ENCODE results near the gene SDK1. TPM values are rescaled to one million over a fixed set of nuclear protein-coding genes. Genes with fewer than 3 reads are reported as not detected.

Gene SDK1
- total and polyA plus RNA-seq, 4 experiments from 2014 or later = 0.06 to 0.26 TPM; not detected in 2

DNA sequence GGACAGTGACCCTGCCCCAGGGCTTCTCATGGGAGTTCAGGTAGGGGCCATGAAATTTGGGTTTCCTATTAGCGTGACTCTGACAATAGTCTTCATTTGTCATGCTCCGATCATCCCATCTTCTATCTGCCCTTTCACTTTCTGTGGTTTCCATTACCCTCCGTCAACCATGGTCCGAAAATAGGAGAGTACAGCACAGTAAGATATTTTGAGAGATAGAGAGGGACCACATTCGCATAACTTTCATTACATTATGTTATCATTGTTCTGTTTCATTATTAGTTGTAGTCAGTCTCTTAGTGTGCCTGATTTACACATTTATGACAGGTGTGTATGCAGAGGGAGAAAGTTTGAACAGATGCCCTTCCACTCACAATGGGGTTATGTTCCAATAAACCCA is 649.2 kb downstream of the SDK1 start:
- Mint-ChIP-seq H3K27ac (no peak overlapping the region), H3K4me3 (no peak overlapping the region), H3K4me1 (no peaks in the 10 kb centered on the region), H3K36me3 (no peaks in the 10 kb centered on the region), H3K27me3 (peaks cover 1 to 3% of the 10 kb centered on the region in 2 donors), H3K9me3 (peaks cover 0 to 3% (median 2%) of the 10 kb centered on the region in 8 donors)
- intact Hi-C loops (cut with micrococcal nuclease) = no loop called here
- Histone ChIP-seq H3K36me3 (ENCODE audit: insufficient read depth, low read length) (no peaks in the 10 kb centered on the region), H3K9me3 (ENCODE audit: control insufficient read depth in 1 of 2, low read length in 2 of 2) (no peaks in the 10 kb centered on the region), H3K27me3 (ENCODE audit: insufficient read depth, low read length) (no peaks in the 10 kb centered on the region), H3K4me3 (ENCODE audit: low read length in 2 of 2) (no peak overlapping the region), H3K27ac (ENCODE audit: low read depth, low read length) (no peak overlapping the region), H3K4me1 (ENCODE audit: insufficient read depth, low read length) (no peaks in the 10 kb centered on the region)
- ChIA-PET CTCF (ENCODE audit: partially characterized antibody) (no interaction called here), POLR2A (ENCODE audit: partially characterized antibody) (no interaction called here)
- DNase-seq = no peak

DNA sequence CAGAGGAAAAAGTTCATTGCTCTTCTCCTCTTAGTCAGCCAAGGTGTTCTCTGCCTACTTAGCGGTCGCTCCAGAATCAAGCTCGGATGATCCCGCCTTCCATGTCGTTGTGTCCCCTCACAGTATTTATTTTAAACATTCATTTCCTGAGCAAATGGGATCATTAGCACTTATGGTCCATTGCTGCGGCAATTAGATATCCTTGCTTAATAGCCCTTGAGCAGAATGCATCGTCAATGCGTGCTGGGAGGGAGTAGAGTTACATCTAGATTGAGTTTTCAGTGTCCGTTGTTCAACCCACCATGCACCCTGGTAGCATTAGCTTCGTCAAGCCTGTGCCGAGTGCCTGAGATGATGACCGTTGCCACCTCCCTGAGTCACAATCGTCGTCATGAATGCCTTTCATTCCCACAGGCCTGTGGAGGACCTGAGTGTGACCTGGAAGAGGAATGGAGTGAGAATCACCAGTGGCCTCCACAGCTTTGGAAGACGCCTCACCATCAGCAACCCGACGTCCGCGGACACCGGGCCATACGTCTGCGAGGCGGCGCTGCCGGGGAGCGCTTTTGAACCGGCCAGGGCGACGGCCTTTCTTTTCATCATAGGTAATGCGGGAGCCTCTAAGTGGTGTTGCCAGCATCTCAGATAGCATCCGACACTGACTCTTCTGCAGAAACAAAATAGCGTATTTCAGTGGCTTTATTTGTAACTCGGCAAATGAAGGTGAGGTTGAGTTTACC is 650.4 kb downstream of the SDK1 start:
- Mint-ChIP-seq H3K4me3 (no peak overlapping the region), H3K27ac (no peak overlapping the region), H3K9me3 (peaks cover 0 to 2% (median 0%) of the 10 kb centered on the region in 8 donors), H3K27me3 (peaks cover 3% of the 10 kb centered on the region in 2 donors), H3K4me1 (no peaks in the 10 kb centered on the region), H3K36me3 (no peaks in the 10 kb centered on the region)
- ChIA-PET POLR2A (ENCODE audit: partially characterized antibody) (no interaction called here), CTCF (ENCODE audit: partially characterized antibody) (no interaction called here)
- Histone ChIP-seq H3K9me3 (ENCODE audit: control insufficient read depth in 1 of 2, low read length in 2 of 2) (no peaks in the 10 kb centered on the region), H3K4me3 (ENCODE audit: low read length in 2 of 2) (no peak overlapping the region), H3K27ac (ENCODE audit: low read depth, low read length) (no peak overlapping the region), H3K36me3 (ENCODE audit: insufficient read depth, low read length) (no peaks in the 10 kb centered on the region), H3K27me3 (ENCODE audit: insufficient read depth, low read length) (no peaks in the 10 kb centered on the region), H3K4me1 (ENCODE audit: insufficient read depth, low read length) (no peaks in the 10 kb centered on the region)
- intact Hi-C loops (cut with micrococcal nuclease) = no loop called here
- DNase-seq = no peak

- Histone ChIP-seq H3K27ac (ENCODE audit: low read depth, low read length) (no peak overlapping the region), H3K9me3 (ENCODE audit: control insufficient read depth in 1 of 2, low read length in 2 of 2) (no peaks in the 10 kb centered on the region), H3K4me1 (ENCODE audit: insufficient read depth, low read length) (no peaks in the 10 kb centered on the region), H3K36me3 (ENCODE audit: insufficient read depth, low read length) (no peaks in the 10 kb centered on the region), H3K27me3 (ENCODE audit: insufficient read depth, low read length) (no peaks in the 10 kb centered on the region), H3K4me3 (ENCODE audit: low read length in 2 of 2) (no peak overlapping the region)
- peaks cover 0 to 2% (median 0%) of the 10 kb centered on the region in 8 donors for H3K9me3 Mint-ChIP-seq
- ChIA-PET POLR2A (ENCODE audit: partially characterized antibody) (no interaction called here), CTCF (ENCODE audit: partially characterized antibody) (interaction anchor here (0.6 kb wide), 1 partner anchor 20 kb away, joined by 3 read pairs; no protein-coding TSS in a partner anchor)
- no peak overlapping the region for H3K4me3 Mint-ChIP-seq
- no peak for DNase-seq
- H3K27ac Mint-ChIP-seq = no peak overlapping the region
- intact Hi-C loops (cut with micrococcal nuclease) = no loop called here
- H3K27me3 Mint-ChIP-seq = peaks cover 3 to 5% of the 10 kb centered on the region in 2 donors
- H3K36me3 Mint-ChIP-seq = no peaks in the 10 kb centered on the region
- no peaks in the 10 kb centered on the region for H3K4me1 Mint-ChIP-seq
Measured at GRCh38 chr7:3953133-3953532, 652.1 kb downstream of the SDK1 start.

DNA sequence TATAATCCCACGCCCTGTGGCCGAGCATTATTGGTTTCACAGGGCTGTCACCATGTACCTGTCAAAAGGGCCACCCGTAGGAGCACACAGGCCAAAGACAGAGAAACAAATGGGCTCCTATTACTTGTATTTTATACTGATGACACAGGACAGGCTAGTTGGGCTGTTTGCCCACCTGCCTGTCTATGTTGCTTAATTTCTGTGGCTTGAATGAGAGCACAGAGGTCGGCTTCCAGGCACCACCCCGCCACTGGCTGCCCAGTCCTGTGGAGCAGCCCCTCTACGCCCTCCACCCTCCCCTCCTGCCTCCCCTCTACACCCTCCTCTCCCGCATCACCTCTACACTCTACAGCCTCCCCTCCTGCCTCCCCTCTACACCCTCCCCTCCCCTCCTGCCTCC is 652.9 kb downstream of the SDK1 start:
- CTCF ChIA-PET (ENCODE audit: partially characterized antibody) = no interaction called here
- H3K4me1 ChIP-seq (ENCODE audit: insufficient read depth, low read length) = no peaks in the 10 kb centered on the region
- Mint-ChIP-seq H3K4me3 (no peak overlapping the region), H3K4me1 (no peaks in the 10 kb centered on the region), H3K27ac (no peak overlapping the region), H3K9me3 (peaks cover 0 to 2% (median 0%) of the 10 kb centered on the region in 8 donors), H3K27me3 (peaks cover under 1 to 5% of the 10 kb centered on the region in 2 donors), H3K36me3 (no peaks in the 10 kb centered on the region)
- no peak for DNase-seq
- intact Hi-C loops (cut with micrococcal nuclease) = no loop called here
- H3K27me3 ChIP-seq (ENCODE audit: insufficient read depth, low read length) = no peaks in the 10 kb centered on the region
- no peak overlapping the region for H3K27ac ChIP-seq (ENCODE audit: low read depth, low read length)
- H3K4me3 ChIP-seq (ENCODE audit: low read length in 2 of 2) = no peak overlapping the region
- POLR2A ChIA-PET (ENCODE audit: partially characterized antibody) = no interaction called here
- no peaks in the 10 kb centered on the region for H3K9me3 ChIP-seq (ENCODE audit: control insufficient read depth in 1 of 2, low read length in 2 of 2)
- no peaks in the 10 kb centered on the region for H3K36me3 ChIP-seq (ENCODE audit: insufficient read depth, low read length)

DNA sequence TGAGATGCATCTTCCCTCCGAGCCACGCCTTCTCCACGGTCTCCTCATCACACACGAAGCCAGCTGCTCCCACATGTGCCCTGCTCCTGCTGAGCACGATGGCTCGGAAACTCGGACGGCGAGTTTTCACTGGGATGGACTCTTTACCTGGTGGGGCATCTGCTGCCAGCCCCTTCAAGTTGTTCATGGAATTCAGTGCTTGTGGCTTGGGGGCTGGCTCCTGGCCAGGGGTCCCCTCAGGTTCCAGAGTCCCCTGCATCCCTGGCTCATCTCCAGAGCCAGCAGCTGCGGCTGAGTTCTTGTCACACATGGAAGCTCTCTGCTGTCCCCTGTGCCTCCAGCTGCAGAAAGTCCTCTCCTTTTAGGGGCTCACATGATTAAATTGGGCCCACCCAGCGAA is 654.0 kb downstream of the SDK1 start:
- DNase-seq = no peak
- Histone ChIP-seq H3K9me3 (ENCODE audit: control insufficient read depth in 1 of 2, low read length in 2 of 2) (no peaks in the 10 kb centered on the region), H3K27me3 (ENCODE audit: insufficient read depth, low read length) (no peaks in the 10 kb centered on the region), H3K4me3 (ENCODE audit: low read length in 2 of 2) (no peak overlapping the region), H3K27ac (ENCODE audit: low read depth, low read length) (no peak overlapping the region), H3K4me1 (ENCODE audit: insufficient read depth, low read length) (no peaks in the 10 kb centered on the region), H3K36me3 (ENCODE audit: insufficient read depth, low read length) (no peaks in the 10 kb centered on the region)
- Mint-ChIP-seq H3K27ac (no peak overlapping the region), H3K4me3 (no peak overlapping the region), H3K36me3 (no peaks in the 10 kb centered on the region), H3K27me3 (peaks cover 0 to 5% of the 10 kb centered on the region in 2 donors), H3K9me3 (peaks cover 0 to 2% (median 0%) of the 10 kb centered on the region in 8 donors), H3K4me1 (no peaks in the 10 kb centered on the region)
- ChIA-PET POLR2A (ENCODE audit: partially characterized antibody) (no interaction called here), CTCF (ENCODE audit: partially characterized antibody) (no interaction called here)
- intact Hi-C loops (cut with micrococcal nuclease) = no loop called here

DNA sequence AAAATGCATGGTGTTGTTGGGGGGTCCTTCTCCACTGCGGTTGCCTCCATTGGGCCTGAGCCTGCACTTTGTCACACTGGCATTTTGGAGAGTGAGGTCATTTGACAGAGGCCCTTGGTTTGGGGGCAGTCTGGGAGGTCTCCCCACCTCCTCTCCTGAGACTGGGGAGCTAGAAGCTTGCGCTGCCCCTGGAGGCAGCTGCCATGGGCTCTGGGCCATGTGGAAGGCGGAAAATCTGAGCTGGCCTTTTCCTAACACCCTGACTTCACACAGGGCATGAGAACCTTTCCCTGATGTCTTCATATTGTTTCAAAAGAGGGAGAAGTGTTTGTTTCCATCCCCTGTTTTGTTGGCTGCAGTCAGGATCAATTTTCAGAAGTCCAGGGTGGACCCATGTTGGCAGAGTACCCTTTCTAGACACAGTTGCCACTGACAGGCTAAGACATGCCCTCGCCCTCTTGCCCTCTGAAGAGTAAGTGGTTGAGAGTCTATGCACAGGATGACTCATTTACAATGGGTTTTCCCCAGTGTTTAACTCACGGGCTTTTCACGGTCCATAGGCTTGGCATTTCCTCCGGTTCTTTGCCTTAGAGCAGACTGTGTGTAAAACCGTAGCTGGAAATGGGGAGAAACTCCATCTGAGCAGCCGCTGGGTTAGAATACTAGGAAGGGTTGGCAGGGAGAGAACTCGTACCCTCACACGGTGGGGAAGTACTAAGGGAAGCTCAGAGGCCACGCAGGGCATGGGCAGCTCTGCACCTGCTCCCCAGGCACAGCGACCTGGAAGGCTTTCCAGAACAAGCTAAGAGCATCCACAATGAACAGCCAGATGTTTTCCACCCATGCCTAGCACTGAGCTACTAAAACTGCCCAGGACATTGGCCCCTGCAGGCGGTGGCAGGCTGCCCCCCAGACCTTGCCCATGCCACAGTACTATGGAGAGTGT is 655.0 kb downstream of the SDK1 start:
- no peaks in the 10 kb centered on the region for H3K4me1 Mint-ChIP-seq
- peaks cover 0 to 2% (median 0%) of the 10 kb centered on the region in 8 donors for H3K9me3 Mint-ChIP-seq
- Histone ChIP-seq H3K27me3 (ENCODE audit: insufficient read depth, low read length) (no peaks in the 10 kb centered on the region), H3K9me3 (ENCODE audit: control insufficient read depth in 1 of 2, low read length in 2 of 2) (no peaks in the 10 kb centered on the region), H3K4me1 (ENCODE audit: insufficient read depth, low read length) (no peaks in the 10 kb centered on the region), H3K36me3 (ENCODE audit: insufficient read depth, low read length) (no peaks in the 10 kb centered on the region), H3K27ac (ENCODE audit: low read depth, low read length) (no peak overlapping the region), H3K4me3 (ENCODE audit: low read length in 2 of 2) (no peak overlapping the region)
- peaks cover 2 to 5% of the 10 kb centered on the region in 2 donors for H3K27me3 Mint-ChIP-seq
- no peak overlapping the region for H3K4me3 Mint-ChIP-seq
- no peaks in the 10 kb centered on the region for H3K36me3 Mint-ChIP-seq
- POLR2A ChIA-PET (ENCODE audit: partially characterized antibody) = no interaction called here
- intact Hi-C loops (cut with micrococcal nuclease) = no loop called here
- CTCF ChIA-PET (ENCODE audit: partially characterized antibody) = no interaction called here
- DNase-seq = no peak
- H3K27ac Mint-ChIP-seq = no peak overlapping the region

DNA sequence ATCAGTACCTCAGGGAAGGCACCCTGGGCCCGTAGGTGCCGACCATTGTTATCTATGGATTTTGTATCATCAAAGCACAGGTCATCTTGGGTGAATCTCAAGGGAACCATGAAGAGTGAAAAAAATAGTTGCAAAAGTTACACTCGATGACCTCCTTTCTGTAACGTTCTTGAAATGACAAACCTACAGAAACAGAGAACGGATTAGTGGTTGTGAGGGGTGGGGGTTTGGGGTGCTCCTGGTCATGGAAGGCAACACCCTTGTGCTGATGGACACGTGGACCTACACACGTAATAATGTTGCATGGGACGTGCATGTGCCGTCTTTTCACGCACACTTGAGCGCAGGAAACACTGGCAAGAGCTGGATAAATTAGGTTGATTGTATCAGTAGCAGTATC is 655.9 kb downstream of the SDK1 start:
- H3K4me1 Mint-ChIP-seq = no peaks in the 10 kb centered on the region
- DNase-seq = no peak
- ChIA-PET POLR2A (ENCODE audit: partially characterized antibody) (no interaction called here), CTCF (ENCODE audit: partially characterized antibody) (no interaction called here)
- H3K9me3 Mint-ChIP-seq = peaks cover 0 to 4% (median 0%) of the 10 kb centered on the region in 8 donors
- intact Hi-C loops (cut with micrococcal nuclease) = no loop called here
- Histone ChIP-seq H3K36me3 (ENCODE audit: insufficient read depth, low read length) (no peaks in the 10 kb centered on the region), H3K4me3 (ENCODE audit: low read length in 2 of 2) (no peak overlapping the region), H3K4me1 (ENCODE audit: insufficient read depth, low read length) (no peaks in the 10 kb centered on the region), H3K27ac (ENCODE audit: low read depth, low read length) (no peak overlapping the region), H3K9me3 (ENCODE audit: control insufficient read depth in 1 of 2, low read length in 2 of 2) (no peaks in the 10 kb centered on the region), H3K27me3 (ENCODE audit: insufficient read depth, low read length) (no peaks in the 10 kb centered on the region)
- no peaks in the 10 kb centered on the region for H3K36me3 Mint-ChIP-seq
- H3K27me3 Mint-ChIP-seq = peaks cover 4 to 8% of the 10 kb centered on the region in 2 donors
- no peak overlapping the region for H3K4me3 Mint-ChIP-seq
- H3K27ac Mint-ChIP-seq = no peak overlapping the region

Data from CD4-positive, alpha-beta memory T cell (primary cell).